Mesenchymal stem cell (in vitro differentiated cells and primary cell): ENCODE results near the gene SUDS3.

ENCODE experiments used
- DNase-seq: peaks from one replicate; pipeline ENCODE4 v3.0.0-alpha.2; 2013
- H2AFZ ChIP-seq: one replicate; pipeline ENCODE4 v1.6.1; 2013; ENCODE audit warnings: low read depth, mild to moderate bottlenecking, control low read depth, inconsistent platforms, low read length, moderate library complexity
- H2AK5ac ChIP-seq: 2 replicates; pipeline ENCODE4 v1.6.1; 2013; ENCODE audit warnings: low read length, moderate library complexity, mild to moderate bottlenecking, inconsistent platforms; ENCODE audit not compliant: severe bottlenecking
- H2BK120ac ChIP-seq: one replicate; pipeline ENCODE4 v1.6.1; 2013; ENCODE audit warnings: low read depth, mild to moderate bottlenecking, inconsistent platforms, low read length, moderate library complexity
- H2BK12ac ChIP-seq, 2 experiments: one replicate each; pipeline ENCODE4 v1.6.1; 2013; ENCODE audit warnings: inconsistent platforms in 2 of 2, low read length in 2 of 2, mild to moderate bottlenecking in 2 of 2, moderate library complexity in 2 of 2, control low read depth in 1 of 2
- H2BK15ac ChIP-seq: one replicate; pipeline ENCODE4 v1.6.1; 2013; ENCODE audit warnings: mild to moderate bottlenecking, low read depth, inconsistent platforms; ENCODE audit not compliant: poor library complexity, severe bottlenecking
- H2BK5ac ChIP-seq: 2 replicates; pipeline ENCODE4 v1.6.1; 2013; ENCODE audit warnings: low read depth, mild to moderate bottlenecking, low read length, control low read depth, inconsistent platforms; ENCODE audit not compliant: poor library complexity, severe bottlenecking
- H3K14ac ChIP-seq, 2 experiments: one replicate each; pipeline ENCODE4 v1.6.1; 2013; ENCODE audit warnings: inconsistent platforms in 2 of 2, low read length in 2 of 2, control low read depth in 1 of 2, mild to moderate bottlenecking in 1 of 2, moderate library complexity in 1 of 2
- H3K18ac ChIP-seq, 2 experiments: one replicate each; pipeline ENCODE4 v1.6.1; 2013; ENCODE audit warnings: inconsistent platforms in 2 of 2, low read length in 2 of 2, control low read depth in 1 of 2, low read depth in 1 of 2, mild to moderate bottlenecking in 1 of 2
- H3K23ac ChIP-seq, 2 experiments: one replicate each; pipeline ENCODE4 v1.6.1; 2013; ENCODE audit warnings: inconsistent platforms in 2 of 2, low read length in 2 of 2, mild to moderate bottlenecking in 2 of 2, moderate library complexity in 2 of 2, control low read depth in 1 of 2
- H3K27ac ChIP-seq: 2 replicates; pipeline ENCODE4 v1.5.1; 2013; ENCODE audit warnings: mild to moderate bottlenecking, moderate library complexity, low read length, control low read depth, inconsistent platforms; ENCODE audit not compliant: poor library complexity, severe bottlenecking
- H3K27me3 ChIP-seq, 2 experiments: 2 replicates each; pipeline versions ENCODE4 v1.6.1 to v1.7.0; 2013; ENCODE audit warnings: low read length in 2 of 2, mild to moderate bottlenecking in 2 of 2, moderate library complexity in 2 of 2, control low read depth in 1 of 2, inconsistent platforms in 1 of 2; ENCODE audit not compliant: control insufficient read depth in 1 of 2, insufficient read depth in 1 of 2
- H3K36me3 ChIP-seq, 2 experiments: 2 replicates each; pipeline versions ENCODE4 v1.6.1 to v1.7.0; 2013; ENCODE audit warnings: low read length in 2 of 2, control low read depth in 1 of 2, inconsistent platforms in 1 of 2, low read depth in 1 of 2, mild to moderate bottlenecking in 1 of 2; ENCODE audit not compliant: insufficient read depth in 2 of 2, control insufficient read depth in 1 of 2
- H3K4ac ChIP-seq, 2 experiments: one replicate each; pipeline ENCODE4 v1.6.1; 2013; ENCODE audit warnings: inconsistent platforms in 2 of 2, low read length in 2 of 2, mild to moderate bottlenecking in 2 of 2, moderate library complexity in 2 of 2, control low read depth in 1 of 2, low read depth in 1 of 2
- H3K4me1 ChIP-seq: 2 replicates; pipeline ENCODE4 v1.6.1; 2013; ENCODE audit warnings: low read depth, low read length, control low read depth; ENCODE audit not compliant: control insufficient read depth, insufficient read depth
- H3K4me2 ChIP-seq: 2 replicates; pipeline ENCODE4 v1.6.1; 2013; ENCODE audit warnings: low read length, mild to moderate bottlenecking, inconsistent platforms; ENCODE audit not compliant: poor library complexity, severe bottlenecking
- H3K4me3 ChIP-seq, 2 experiments: 2 replicates each; pipeline versions ENCODE4 v1.5.1 to v1.7.0; 2013; ENCODE audit warnings: low read length in 2 of 2, mild to moderate bottlenecking in 2 of 2, control low read depth in 1 of 2, low read depth in 1 of 2; ENCODE audit not compliant: insufficient read depth in 1 of 2
- H3K79me1 ChIP-seq: replicated peaks from 2 replicates; pipeline ENCODE4 v1.6.1; 2013; ENCODE audit warnings: mild to moderate bottlenecking, control low read depth, low read length, inconsistent platforms; ENCODE audit not compliant: poor library complexity, severe bottlenecking
- H3K9ac ChIP-seq: 2 replicates; pipeline ENCODE4 v1.7.0; 2013; ENCODE audit warnings: mild to moderate bottlenecking, low read length, moderate library complexity
- H3K9me3 ChIP-seq: 2 replicates; pipeline ENCODE4 v1.7.0; 2013; ENCODE audit warnings: mild to moderate bottlenecking, low read length; ENCODE audit not compliant: control insufficient read depth
- H4K8ac ChIP-seq: one replicate; pipeline ENCODE4 v1.6.1; 2013; ENCODE audit warnings: inconsistent platforms, mild to moderate bottlenecking, low read length, moderate library complexity
- H4K91ac ChIP-seq: one replicate; pipeline ENCODE4 v1.6.1; 2013; ENCODE audit warnings: mild to moderate bottlenecking, low read length, inconsistent platforms
- WGBS: methylation state at CpG from one replicate; pipeline ENCODE4 v1.1.7; 2013; ENCODE audit warnings: mixed read lengths; 5-methylcytosine and 5-hydroxymethylcytosine counted together

The SUDS3 gene

GRCh38 chr12:118375348-118375747 lies 1.0 kb upstream of the SUDS3 start:
- no peak overlapping the region for H3K23ac ChIP-seq
- H3K4me2 ChIP-seq: no peak overlapping the region
- no peak overlapping the region for H2BK5ac ChIP-seq
- peak overlapping the region in 1 of 2 experiments; percentile 99 for H3K4me3 ChIP-seq
- H2AFZ ChIP-seq: no peak overlapping the region
- no peak overlapping the region for H4K8ac ChIP-seq
- peaks cover 2% of the 10 kb centered on the region for H3K4me1 ChIP-seq
- H2AK5ac ChIP-seq: no peak overlapping the region
- H3K27me3 ChIP-seq: no peaks in the 10 kb centered on the region
- H3K9me3 ChIP-seq: no peaks in the 10 kb centered on the region
- peaks cover 29% of the 10 kb centered on the region for H3K79me1 ChIP-seq
- 87% methylated on average over 10 of the region's 10 CpGs for whole genome bisulfite sequencing
- H2BK15ac ChIP-seq: no peak overlapping the region
- H3K36me3 ChIP-seq: peaks cover 10 to 11% of the 10 kb centered on the region in 2 experiments
- no peak overlapping the region for H3K14ac ChIP-seq
- DNase-seq: no peak
- no peak overlapping the region for H3K18ac ChIP-seq
- no peak overlapping the region for H3K4ac ChIP-seq
- H2BK12ac ChIP-seq: no peak overlapping the region
- H3K9ac ChIP-seq: peak overlapping the region; percentile 98
- no peak overlapping the region for H4K91ac ChIP-seq
- H3K27ac ChIP-seq: no peak overlapping the region
- H2BK120ac ChIP-seq: no peak overlapping the region

GRCh38 chr12:118377021-118377883 lies 897 bp downstream of the SUDS3 start:
- no peak overlapping the region for H2BK120ac ChIP-seq
- DNase-seq: no peak
- 18% methylated on average over 10 of the region's 22 CpGs for WGBS
- no peak overlapping the region for H3K18ac ChIP-seq
- H4K91ac ChIP-seq: no peak overlapping the region
- peak overlapping the region; percentile 98 for H3K9ac ChIP-seq
- H2BK15ac ChIP-seq: no peak overlapping the region
- peaks cover 24 to 27% of the 10 kb centered on the region in 2 experiments for H3K36me3 ChIP-seq
- H3K4me1 ChIP-seq: peaks cover 2% of the 10 kb centered on the region
- H3K4ac ChIP-seq: no peak overlapping the region
- no peaks in the 10 kb centered on the region for H3K27me3 ChIP-seq
- H3K23ac ChIP-seq: no peak overlapping the region
- no peaks in the 10 kb centered on the region for H3K9me3 ChIP-seq
- peak overlapping the region; percentile 95 to 99 for H3K4me3 ChIP-seq
- H3K14ac ChIP-seq: no peak overlapping the region
- H2AK5ac ChIP-seq: no peak overlapping the region
- no peak overlapping the region for H2BK5ac ChIP-seq
- peaks cover 28% of the 10 kb centered on the region for H3K79me1 ChIP-seq
- H3K27ac ChIP-seq: peak overlapping the region; percentile 6
- no peak overlapping the region for H2AFZ ChIP-seq
- H2BK12ac ChIP-seq: no peak overlapping the region
- peak overlapping the region; percentile 97 for H3K4me2 ChIP-seq
- H4K8ac ChIP-seq: peak overlapping the region; percentile 48

GRCh38 chr12:118377884-118378470 lies 1.6 kb downstream of the SUDS3 start:
- Histone ChIP-seq H3K14ac (no peak overlapping the region), H3K79me1 (peaks cover 29% of the 10 kb centered on the region), H3K9ac (peak overlapping the region; percentile 98), H2BK120ac (no peak overlapping the region), H2BK5ac (no peak overlapping the region), H2AK5ac (no peak overlapping the region), H4K8ac (peak overlapping the region; percentile 48), H2BK12ac (no peak overlapping the region), H3K4me1 (peaks cover 2% of the 10 kb centered on the region), H2BK15ac (no peak overlapping the region), H3K27me3 (no peaks in the 10 kb centered on the region), H3K36me3 (peaks cover 25 to 31% of the 10 kb centered on the region in 2 experiments), H3K4me2 (peak overlapping the region; percentile 97), H4K91ac (no peak overlapping the region), H2AFZ (no peak overlapping the region), H3K18ac (no peak overlapping the region), H3K23ac (no peak overlapping the region), H3K4ac (no peak overlapping the region), H3K27ac (peak overlapping the region; percentile 6), H3K9me3 (no peaks in the 10 kb centered on the region), H3K4me3 (peak overlapping the region in 1 of 2 experiments; percentile 99)
- DNase-seq: peak; percentile 68
- WGBS: 10% methylated on average over 2 of the region's 8 CpGs

GRCh38 chr12:118391424-118391823 lies 15.1 kb downstream of the SUDS3 start:
- no peak overlapping the region for H4K91ac ChIP-seq
- H3K23ac ChIP-seq: no peak overlapping the region
- H3K4me2 ChIP-seq: no peak overlapping the region
- peaks cover 56 to 87% of the 10 kb centered on the region in 2 experiments for H3K36me3 ChIP-seq
- H2BK12ac ChIP-seq: no peak overlapping the region
- no peak overlapping the region for H2BK15ac ChIP-seq
- no peak overlapping the region for H3K27ac ChIP-seq
- no peak overlapping the region for H2AK5ac ChIP-seq
- no peak overlapping the region for H3K9ac ChIP-seq
- no peak overlapping the region for H2BK5ac ChIP-seq
- H3K27me3 ChIP-seq: no peaks in the 10 kb centered on the region
- no peaks in the 10 kb centered on the region for H3K9me3 ChIP-seq
- H3K4ac ChIP-seq: no peak overlapping the region
- H3K79me1 ChIP-seq: peaks cover 55% of the 10 kb centered on the region
- H3K14ac ChIP-seq: no peak overlapping the region
- no peak overlapping the region for H4K8ac ChIP-seq
- no peak overlapping the region for H3K18ac ChIP-seq
- 92% methylated on average over 1 of the region's 2 CpGs for WGBS
- no peak overlapping the region for H2BK120ac ChIP-seq
- H3K4me3 ChIP-seq: no peak overlapping the region
- DNase-seq: no peak
- no peaks in the 10 kb centered on the region for H3K4me1 ChIP-seq
- no peak overlapping the region for H2AFZ ChIP-seq
